ENCODE data around the gene PVALB.

- TF ChIP-seq, protein P1, sequence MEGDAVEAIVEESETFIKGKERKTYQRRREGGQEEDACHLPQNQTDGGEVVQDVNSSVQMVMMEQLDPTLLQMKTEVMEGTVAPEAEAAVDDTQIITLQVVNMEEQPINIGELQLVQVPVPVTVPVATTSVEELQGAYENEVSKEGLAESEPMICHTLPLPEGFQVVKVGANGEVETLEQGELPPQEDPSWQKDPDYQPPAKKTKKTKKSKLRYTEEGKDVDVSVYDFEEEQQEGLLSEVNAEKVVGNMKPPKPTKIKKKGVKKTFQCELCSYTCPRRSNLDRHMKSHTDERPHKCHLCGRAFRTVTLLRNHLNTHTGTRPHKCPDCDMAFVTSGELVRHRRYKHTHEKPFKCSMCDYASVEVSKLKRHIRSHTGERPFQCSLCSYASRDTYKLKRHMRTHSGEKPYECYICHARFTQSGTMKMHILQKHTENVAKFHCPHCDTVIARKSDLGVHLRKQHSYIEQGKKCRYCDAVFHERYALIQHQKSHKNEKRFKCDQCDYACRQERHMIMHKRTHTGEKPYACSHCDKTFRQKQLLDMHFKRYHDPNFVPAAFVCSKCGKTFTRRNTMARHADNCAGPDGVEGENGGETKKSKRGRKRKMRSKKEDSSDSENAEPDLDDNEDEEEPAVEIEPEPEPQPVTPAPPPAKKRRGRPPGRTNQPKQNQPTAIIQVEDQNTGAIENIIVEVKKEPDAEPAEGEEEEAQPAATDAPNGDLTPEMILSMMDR (conservative IDR thresholded peaks at IDR 0.05; ENCODE audit: low read depth, low read length) = no peak
- TF ChIP-seq POLR2A (IDR thresholded peaks at IDR 0.05; ENCODE audit: low read depth, low read length) (no peak), CHD1 (IDR thresholded peaks at IDR 0.05; ENCODE audit: low read depth, low read length) (no peak), BHLHE40 (IDR thresholded peaks at IDR 0.05; ENCODE audit: low read depth, low read length) (no peak), RAD21 (IDR thresholded peaks at IDR 0.05; ENCODE audit: low read length) (no peak), SMC3 (IDR thresholded peaks at IDR 0.05; ENCODE audit: low read depth, low read length) (no peak), MAFK (IDR thresholded peaks at IDR 0.05; ENCODE audit: low read depth, low read length) (no peak), NFE2L2 (IDR thresholded peaks at IDR 0.05; ENCODE audit: low read depth, low read length) (no peak), ELK1 (IDR thresholded peaks at IDR 0.05; ENCODE audit: borderline replicate concordance, low read depth, low read length) (no peak), USF2 (IDR thresholded peaks at IDR 0.05; ENCODE audit: low read depth, low read length) (no peak), RFX5 (IDR thresholded peaks at IDR 0.05; ENCODE audit: low read depth, low read length) (no peak), MXI1 (IDR thresholded peaks at IDR 0.05; ENCODE audit: borderline replicate concordance, low read depth, low read length) (no peak)
These were observed 7.8 kb upstream of the PVALB start for GRCh38 chr22:36824655-36825054.
